GM12878 (cell line): Measurements from ENCODE around the gene MRPL37. TPM values are rescaled to one million over a fixed set of nuclear protein-coding genes. Genes with fewer than 3 reads are reported as not detected.

Experiments used
- ATAC-seq: fragments of 200-7000 bp; cut with Tn5 transposase; 3 replicates; pipeline ENCODE4 v1.9.1; 2020; ENCODE audit warnings: mild to moderate bottlenecking, moderate library complexity
- BruUV-seq: library from RNA; stranded (reverse); fragments of 400-500 nt; replicated peaks from 2 replicates; lab custom pipeline; 2021; lab: Mats Ljungman, UMichigan
- CTCF ChIA-PET: fragments of 300-600 bp; sonication (Branson Sonifier 250); formaldehyde crosslinking; extraction: SDS; loops from one replicate; lab custom pipeline; 2021; ENCODE audit warnings: inconsistent platforms; lab: Yijun Ruan, JAX
- POLR2A ChIA-PET: fragments of 350-600 bp; formaldehyde crosslinking; extraction: SDS; loops from one replicate; lab custom pipeline; 2021; ENCODE audit warnings: inconsistent platforms; lab: Charles Lee
- RAD21 ChIA-PET: fragments of 300-600 bp; sonication (Branson Sonifier 250); formaldehyde crosslinking; loops from one replicate; lab custom pipeline; 2023; ENCODE audit warnings: antibody characterized with exemption; ENCODE audit not compliant: unreplicated experiment; lab: Charles Lee
- SMC1A ChIA-PET: fragments of 300-600 bp; sonication (Branson Sonifier 250); formaldehyde crosslinking; loops from one replicate; lab custom pipeline; 2023; ENCODE audit not compliant: unreplicated experiment, uncharacterized antibody; lab: Charles Lee
- DNase-seq: peaks from one replicate; pipeline ENCODE4 v3.0.0-alpha.2; 2011; ENCODE audit warnings: low read depth, low spot score
- FAIRE-seq: peaks from 3 replicates; lab custom pipeline; 2011; peaks lifted over from hg19 to GRCh38; lab: Jason Lieb, UNC
- H2AFZ ChIP-seq: 2 replicates; pipeline ENCODE4 v1.6.0; 2011; ENCODE audit warnings: low read depth, low read length, control low read depth; ENCODE audit not compliant: control insufficient read depth
- H3K27ac ChIP-seq: 2 replicates; pipeline ENCODE4 v1.5.1; 2011; ENCODE audit warnings: control low read depth; ENCODE audit not compliant: control insufficient read depth, insufficient read depth
- H3K27me3 ChIP-seq, 2 experiments: replicated peaks in 1 of 2; 2 replicates each; pipeline versions ENCODE4 v1.6.0 to v1.6.1; 2011; ENCODE audit warnings: low read length in 1 of 2; ENCODE audit not compliant: control insufficient read depth in 2 of 2, insufficient read depth in 2 of 2
- H3K36me3 ChIP-seq, 2 experiments: 2 replicates each; pipeline ENCODE4 v1.5.1; 2011; ENCODE audit warnings: low read length in 1 of 2; ENCODE audit not compliant: control insufficient read depth in 2 of 2, insufficient read depth in 2 of 2
- H3K4me1 ChIP-seq: 2 replicates; pipeline ENCODE4 v1.6.1; 2011; ENCODE audit warnings: mild to moderate bottlenecking, low read length, moderate library complexity, mixed read lengths; ENCODE audit not compliant: control insufficient read depth, insufficient read depth
- H3K4me2 ChIP-seq: 2 replicates; pipeline ENCODE4 v1.6.0; 2011; ENCODE audit warnings: control low read depth; ENCODE audit not compliant: control insufficient read depth, insufficient read depth
- H3K4me3 ChIP-seq: fragments of 200-600 bp; sonication (generic); 2 replicates; pipeline ENCODE4 v1.5.1; 2016
- H3K79me2 ChIP-seq: 2 replicates; pipeline ENCODE4 v1.6.0; 2011; ENCODE audit warnings: low read length; ENCODE audit not compliant: control insufficient read depth, insufficient read depth
- H3K9ac ChIP-seq: 2 replicates; pipeline ENCODE4 v1.8.0; 2011; ENCODE audit warnings: low read length, control low read depth, mixed read lengths; ENCODE audit not compliant: control insufficient read depth, insufficient read depth
- H3K9me3 ChIP-seq: replicated peaks from 3 replicates; pipeline ENCODE4 v1.5.1; 2011; ENCODE audit warnings: mild to moderate bottlenecking, low read length; ENCODE audit not compliant: control insufficient read depth, insufficient read depth
- H4K20me1 ChIP-seq: 2 replicates; pipeline ENCODE4 v1.6.0; 2011; ENCODE audit not compliant: control insufficient read depth, insufficient read depth
- BACH1 ChIP-seq: fragments of 450-650 bp; IDR thresholded peaks from 2 replicates; pipeline ENCODE4 v1.6.1; 2017; ENCODE audit warnings: mild to moderate bottlenecking, borderline replicate concordance
- CREM ChIP-seq: IDR thresholded peaks from 2 replicates; pipeline ENCODE4 v1.6.1; 2014; ENCODE audit warnings: antibody characterized with exemption, low read depth
- KAT2A ChIP-seq: conservative IDR thresholded peaks from 2 replicates; pipeline ENCODE4 v1.6.1; 2011; ENCODE audit warnings: low read depth, low read length; ENCODE audit not compliant: control insufficient read depth
- NFIC ChIP-seq: IDR thresholded peaks from 2 replicates; pipeline ENCODE4 v1.6.1; 2012; ENCODE audit warnings: low read depth, mild to moderate bottlenecking, inconsistent platforms, low read length, moderate library complexity
- NFYA ChIP-seq: IDR thresholded peaks from 2 replicates; pipeline ENCODE4 v1.6.1; 2011; ENCODE audit warnings: low read depth, mild to moderate bottlenecking, low read length, improper control_type of control experiment, borderline replicate concordance
- NR2F1 ChIP-seq: fragments of 450-650 bp; conservative IDR thresholded peaks from 2 replicates; pipeline ENCODE4 v1.6.1; 2017; ENCODE audit warnings: mild to moderate bottlenecking
- YBX1 ChIP-seq: fragments of 450-650 bp; IDR thresholded peaks from 2 replicates; pipeline ENCODE4 v1.6.1; 2016; ENCODE audit warnings: antibody characterized with exemption
- YY1 ChIP-seq: IDR thresholded peaks from 2 replicates; pipeline ENCODE4 v1.6.1; 2011; ENCODE audit warnings: low read depth, mild to moderate bottlenecking, low read length
- ZNF274 ChIP-seq: IDR thresholded peaks from one replicate; pipeline ENCODE4 v1.8.0; 2011; ENCODE audit not compliant: insufficient read length, insufficient read depth
- ZNF384 ChIP-seq: IDR thresholded peaks from 2 replicates; pipeline ENCODE4 v1.6.1; 2012; ENCODE audit warnings: low read depth, mild to moderate bottlenecking, low read length, improper control_type of control experiment, borderline replicate concordance
- WGBS: methylation state at CpG from one replicate; pipeline ENCODE4 v1.1.6; 2016; ENCODE audit warnings: low lambda C conversion rate; ENCODE audit not compliant: insufficient replicate concordance, insufficient coverage; ENCODE audit errors: missing lambda C conversion rate; 5-methylcytosine and 5-hydroxymethylcytosine counted together
- in situ Hi-C: fragments of 300-500 bp; cut with MboI; formaldehyde crosslinking; loops from 9 replicates; pipeline ENCODE4 v1.14.3; 2018; ENCODE audit warnings: mixed read lengths
- intact Hi-C: fragments of 100-400 bp; cut with micrococcal nuclease; formaldehyde crosslinking; loops from one replicate; pipeline ENCODE4 v1.14.2; 2022; ENCODE audit not compliant: unreplicated experiment
- polyA plus RNA-seq, 11 experiments: library from polyadenylated mRNA; depleted of rRNA in 4 of 11; unstranded in 6 of 11; stranded (reverse) in 5 of 11; fragments of >200 nt; fragmentation: Nextera tagmentation in 4 of 11; fragmentation: Illumina TruSeq in 1 of 11; extraction: Ambion mirVana in 4 of 11; extraction: Trizol in 1 of 11; gene quantifications; 1 replicate in 1 of 11; 2 replicates in 10 of 11; pipeline versions ENCODE4 v1.2.1 to v1.2.3, GENCODE V29; 2011 to 2016; ENCODE audit warnings: inconsistent platforms in 2 of 11, missing spikeins in 2 of 11, low read depth in 1 of 11
- total RNA-seq, 4 experiments: library from RNA; depleted of rRNA in 3 of 4; stranded (reverse); fragments of >200 nt in 3 of 4; fragmentation: Illumina TruSeq in 1 of 4; extraction: Trizol in 1 of 4; gene quantifications; 2 replicates each; pipeline versions ENCODE4 v1.2.1 to v1.2.3, GENCODE V29; 2013 to 2021
- TF ChIP-seq, protein P1 (sequence below): fragments of 450-650 bp; IDR thresholded peaks from 2 replicates; pipeline ENCODE4 v1.6.1; 2016; ENCODE audit warnings: mild to moderate bottlenecking
- TF ChIP-seq, protein P2 (sequence below): fragments of 150-350 bp; IDR thresholded peaks from 2 replicates; pipeline ENCODE4 v1.6.1; 2014; ENCODE audit warnings: mild to moderate bottlenecking, low read depth, low read length

The MRPL37 gene
- total and polyA plus RNA-seq, 10 of the 15 experiments (the other 5 are each of a cell fraction or from before 2014, with no cell fraction given), result 41.4 to 217 (median 159) TPM

DNA sequence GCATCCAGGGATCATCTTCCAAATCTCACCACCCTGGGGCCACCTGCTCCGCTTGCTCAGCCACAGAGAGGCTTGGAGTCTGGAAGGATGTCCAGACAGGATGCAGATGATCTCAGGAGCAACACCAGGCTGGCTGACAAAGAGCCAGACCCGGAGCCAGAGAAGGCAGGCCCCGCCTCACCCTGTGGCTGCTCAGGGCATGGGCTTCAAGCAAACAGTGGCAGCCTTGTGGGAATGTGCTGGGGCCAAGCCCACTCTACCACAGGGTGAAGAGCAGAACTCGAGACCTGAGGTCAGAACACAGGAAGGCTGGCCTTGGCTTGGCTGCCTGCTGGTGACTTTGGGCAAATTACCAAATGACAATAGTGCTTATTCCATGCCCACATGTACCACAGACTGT, 45.5 kb downstream of the MRPL37 start:
- no TSS peak for BruUV-seq
- no peak overlapping the region for H3K27ac ChIP-seq
- POLR2A ChIA-PET, result no interaction called here
- in situ Hi-C loops, result no loop called here
- no peaks in the 10 kb centered on the region for H3K27me3 ChIP-seq
- no peak overlapping the region for H3K4me2 ChIP-seq
- ATAC-seq (no peak), FAIRE-seq (no peak), DNase-seq (no peak)
- H4K20me1 ChIP-seq, result no peaks in the 10 kb centered on the region
- TF ChIP-seq, protein P1, sequence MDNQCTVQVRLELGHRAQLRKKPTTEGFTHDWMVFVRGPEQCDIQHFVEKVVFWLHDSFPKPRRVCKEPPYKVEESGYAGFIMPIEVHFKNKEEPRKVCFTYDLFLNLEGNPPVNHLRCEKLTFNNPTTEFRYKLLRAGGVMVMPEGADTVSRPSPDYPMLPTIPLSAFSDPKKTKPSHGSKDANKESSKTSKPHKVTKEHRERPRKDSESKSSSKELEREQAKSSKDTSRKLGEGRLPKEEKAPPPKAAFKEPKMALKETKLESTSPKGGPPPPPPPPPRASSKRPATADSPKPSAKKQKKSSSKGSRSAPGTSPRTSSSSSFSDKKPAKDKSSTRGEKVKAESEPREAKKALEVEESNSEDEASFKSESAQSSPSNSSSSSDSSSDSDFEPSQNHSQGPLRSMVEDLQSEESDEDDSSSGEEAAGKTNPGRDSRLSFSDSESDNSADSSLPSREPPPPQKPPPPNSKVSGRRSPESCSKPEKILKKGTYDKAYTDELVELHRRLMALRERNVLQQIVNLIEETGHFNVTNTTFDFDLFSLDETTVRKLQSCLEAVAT, result no peak
- TF ChIP-seq ZNF384 (no peak), YBX1 (no peak), CREM (no peak), YY1 (no peak), NFIC (no peak), BACH1 (no peak), NR2F1 (no peak), NFYA (no peak), KAT2A (no peak), ZNF274 (no peak)
- TF ChIP-seq, protein P2, sequence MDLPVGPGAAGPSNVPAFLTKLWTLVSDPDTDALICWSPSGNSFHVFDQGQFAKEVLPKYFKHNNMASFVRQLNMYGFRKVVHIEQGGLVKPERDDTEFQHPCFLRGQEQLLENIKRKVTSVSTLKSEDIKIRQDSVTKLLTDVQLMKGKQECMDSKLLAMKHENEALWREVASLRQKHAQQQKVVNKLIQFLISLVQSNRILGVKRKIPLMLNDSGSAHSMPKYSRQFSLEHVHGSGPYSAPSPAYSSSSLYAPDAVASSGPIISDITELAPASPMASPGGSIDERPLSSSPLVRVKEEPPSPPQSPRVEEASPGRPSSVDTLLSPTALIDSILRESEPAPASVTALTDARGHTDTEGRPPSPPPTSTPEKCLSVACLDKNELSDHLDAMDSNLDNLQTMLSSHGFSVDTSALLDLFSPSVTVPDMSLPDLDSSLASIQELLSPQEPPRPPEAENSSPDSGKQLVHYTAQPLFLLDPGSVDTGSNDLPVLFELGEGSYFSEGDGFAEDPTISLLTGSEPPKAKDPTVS, result no peak
- H3K36me3 ChIP-seq, result peaks cover 0 to 15% of the 10 kb centered on the region in 2 experiments; a peak in 3 of 4 replicates
- 85% methylated on average over 4 of the region's 4 CpGs for WGBS
- no peaks in the 10 kb centered on the region for H3K9me3 ChIP-seq
- no peak overlapping the region for H2AFZ ChIP-seq
- SMC1A ChIA-PET, result no interaction called here
- H3K79me2 ChIP-seq, result no peaks in the 10 kb centered on the region
- no peaks in the 10 kb centered on the region for H3K4me1 ChIP-seq
- RAD21 ChIA-PET, result no interaction called here
- no peak overlapping the region for H3K9ac ChIP-seq
- intact Hi-C loops, result no loop called here
- no peak overlapping the region for H3K4me3 ChIP-seq
- CTCF ChIA-PET, result no interaction called here
